ENCODE measurements around the gene OR13C3. TPM values are rescaled to one million over a fixed set of nuclear protein-coding genes. Genes with fewer than 3 reads are reported as not detected.
"Not testable (repeated sequence)": the region's sequence is repeated elsewhere in the genome, so short reads cannot be mapped to it uniquely, and the experiment has no call there.

OR13C3 gene
- total RNA-seq, 1 donor from 2014 or later = not detected

GRCh38 chr9:104539275-104539674 is 2.6 kb upstream of the OR13C3 start:
- no peaks in the 10 kb centered on the region for H3K4me1 ChIP-seq
- no peak overlapping the region for H3K4me3 ChIP-seq
- DNase-seq (no peak), ATAC-seq (no peak)
- intact Hi-C loops (cut with DNase I) = no loop called here
- no peak for TF ChIP-seq CTCF (IDR thresholded peaks at IDR 0.05)
- no peaks in the 10 kb centered on the region for H3K36me3 ChIP-seq
- H3K27ac ChIP-seq = no peak overlapping the region
- no peaks in the 10 kb centered on the region for H3K9me3 ChIP-seq
- H3K27me3 ChIP-seq = no peaks in the 10 kb centered on the region

- Histone ChIP-seq H3K9me3 (no peaks in the 10 kb centered on the region), H3K4me1 (no peaks in the 10 kb centered on the region)
Observed at GRCh38 chr9:104527109-104527508, 9.5 kb downstream of the OR13C3 start, which contains the start of gene OR13C4. Gene OR13C4, minus strand, starts transcription at chr9:104527209. Its CDS starts 0 bp downstream, at chr9:104527209.

GRCh38 chr9:104520241-104520640 is 16.4 kb downstream of the OR13C3 start:
- H3K27me3 ChIP-seq; DNase-seq; ATAC-seq; H3K36me3 ChIP-seq; H3K4me3 ChIP-seq; H3K9me3 ChIP-seq; H3K27ac ChIP-seq; H3K4me1 ChIP-seq; intact Hi-C loops (cut with DNase I): not testable (repeated sequence)

More at GRCh38 chr9:104527109-104527508, 9.5 kb downstream of the OR13C3 start, which contains the start of gene OR13C4:
- DNase-seq (no peak), ATAC-seq (no peak)
- Histone ChIP-seq H3K4me3 (no peak within 1 kb of the TSS), H3K27me3 (no peaks in the 10 kb centered on the region), H3K36me3 (no peaks in the 10 kb centered on the region), H3K27ac (no peak within 1 kb of the TSS)
- TF ChIP-seq CTCF (IDR thresholded peaks at IDR 0.05) = no peak
- intact Hi-C loops (cut with DNase I) = no loop called here

- H3K9me3 ChIP-seq = no peaks in the 10 kb centered on the region
- no peaks in the 10 kb centered on the region for H3K36me3 ChIP-seq
- no peak for TF ChIP-seq CTCF (IDR thresholded peaks at IDR 0.05)
- no peak overlapping the region for H3K4me3 ChIP-seq
- intact Hi-C loops (cut with DNase I) = no loop called here
- no peak for ATAC-seq
- H3K27me3 ChIP-seq = no peaks in the 10 kb centered on the region
- H3K4me1 ChIP-seq = no peaks in the 10 kb centered on the region
- DNase-seq = no peak
- no peak overlapping the region for H3K27ac ChIP-seq
Observed at GRCh38 chr9:104514901-104515300, 21.8 kb downstream of the OR13C3 start.

- no peaks in the 10 kb centered on the region for H3K36me3 ChIP-seq
- no peak for ATAC-seq
Observed at GRCh38 chr9:104506565-104506964, 30.1 kb downstream of the OR13C3 start.

GRCh38 chr9:104503963-104504362 is 32.7 kb downstream of the OR13C3 start, which contains the start of gene OR13F1:
Gene OR13F1, plus strand, starts transcription at chr9:104504263. Its CDS starts 0 bp downstream, at chr9:104504263.
- TF ChIP-seq CTCF (IDR thresholded peaks at IDR 0.05) = no peak
- H3K4me3 ChIP-seq = no peak within 1 kb of the TSS
- H3K36me3 ChIP-seq = no peaks in the 10 kb centered on the region
- H3K9me3 ChIP-seq = no peaks in the 10 kb centered on the region
- DNase-seq (no peak), ATAC-seq (no peak)
- no peaks in the 10 kb centered on the region for H3K27me3 ChIP-seq
- no peak within 1 kb of the TSS for H3K27ac ChIP-seq
- intact Hi-C loops (cut with DNase I) = no loop called here
- no peaks in the 10 kb centered on the region for H3K4me1 ChIP-seq

More at GRCh38 chr9:104506565-104506964, 30.1 kb downstream of the OR13C3 start:
- Histone ChIP-seq H3K27ac (no peak overlapping the region), H3K4me3 (no peak overlapping the region), H3K9me3 (no peaks in the 10 kb centered on the region), H3K4me1 (no peaks in the 10 kb centered on the region), H3K27me3 (no peaks in the 10 kb centered on the region)
- no peak for DNase-seq
- intact Hi-C loops (cut with DNase I) = no loop called here
- no peak for TF ChIP-seq CTCF (IDR thresholded peaks at IDR 0.05)
